Fibroblast of gingiva (primary cell): ENCODE data around the gene SRXN1.

Experiments
- DNase-seq: peaks from one replicate; pipeline ENCODE4 v3.0.0-alpha.2; 2011; ENCODE audit warnings: low read depth

SRXN1 gene

DNA sequence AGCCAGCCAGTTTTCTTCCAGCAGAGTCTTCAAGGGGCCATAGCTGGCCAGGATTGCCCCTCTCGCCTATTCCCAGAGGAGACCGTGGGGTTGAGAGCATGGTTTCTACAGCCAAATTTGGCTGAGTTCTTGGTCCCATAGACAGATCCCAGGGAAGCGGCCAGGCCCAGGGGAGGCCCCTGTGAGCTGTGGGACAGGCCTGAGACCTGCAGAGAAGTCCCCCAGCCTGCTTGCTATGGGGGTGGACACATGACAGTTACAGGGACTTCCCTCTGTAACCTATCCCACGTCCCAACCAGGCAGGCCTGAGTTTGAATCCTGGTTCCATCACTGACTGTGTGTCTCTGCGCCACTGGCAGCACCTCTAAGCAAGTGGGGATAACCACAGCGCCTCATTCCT, 45.5 kb downstream of the SRXN1 start:
- DNase-seq, result no peak

DNA sequence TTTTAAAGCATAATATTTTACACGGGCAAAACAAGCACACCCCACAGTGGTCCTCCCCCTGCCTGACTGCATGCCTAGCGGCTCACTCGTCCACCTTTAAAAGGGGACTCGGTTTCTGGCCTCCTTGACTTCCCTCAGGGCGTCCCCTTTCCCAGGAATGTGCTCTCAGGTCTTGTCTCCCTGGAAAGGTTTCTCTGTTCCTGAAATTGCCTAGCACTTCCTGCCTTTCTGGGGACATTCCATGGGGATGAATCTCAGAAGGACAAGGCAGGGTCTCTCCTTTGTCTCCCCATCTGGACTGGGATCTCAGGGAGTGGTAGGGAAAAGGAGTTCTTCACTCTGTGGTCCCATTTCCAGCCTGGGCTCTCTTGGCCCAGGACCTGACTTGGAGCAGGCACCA, 47.8 kb downstream of the SRXN1 start:
- DNase-seq, result no peak

DNA sequence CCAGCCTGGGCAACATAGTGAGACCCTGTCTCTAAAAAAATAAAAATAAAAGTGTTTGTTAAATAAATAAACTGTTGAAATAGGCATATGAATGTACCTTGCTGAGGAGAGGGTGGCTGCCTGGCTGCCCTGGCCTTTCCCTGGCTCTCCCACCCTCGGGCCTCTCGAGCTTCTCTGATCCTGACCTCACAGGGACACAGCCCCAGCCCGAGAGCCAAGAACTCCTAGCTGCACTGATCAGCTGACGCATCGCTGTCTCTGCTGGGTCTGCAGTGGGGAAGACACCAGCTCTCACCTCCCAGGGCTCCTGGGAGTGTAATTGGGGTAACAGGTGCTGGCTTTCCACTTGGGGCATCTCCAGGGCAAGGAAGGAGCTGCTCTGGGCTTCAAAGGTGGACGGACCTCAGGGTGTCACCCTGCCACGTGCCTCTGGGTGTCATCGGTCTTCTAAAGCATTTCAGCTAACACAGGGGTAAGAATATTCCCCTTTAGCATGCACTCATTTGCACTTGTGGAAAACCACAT, 49.8 kb downstream of the SRXN1 start:
- DNase-seq, result no peak

DNA sequence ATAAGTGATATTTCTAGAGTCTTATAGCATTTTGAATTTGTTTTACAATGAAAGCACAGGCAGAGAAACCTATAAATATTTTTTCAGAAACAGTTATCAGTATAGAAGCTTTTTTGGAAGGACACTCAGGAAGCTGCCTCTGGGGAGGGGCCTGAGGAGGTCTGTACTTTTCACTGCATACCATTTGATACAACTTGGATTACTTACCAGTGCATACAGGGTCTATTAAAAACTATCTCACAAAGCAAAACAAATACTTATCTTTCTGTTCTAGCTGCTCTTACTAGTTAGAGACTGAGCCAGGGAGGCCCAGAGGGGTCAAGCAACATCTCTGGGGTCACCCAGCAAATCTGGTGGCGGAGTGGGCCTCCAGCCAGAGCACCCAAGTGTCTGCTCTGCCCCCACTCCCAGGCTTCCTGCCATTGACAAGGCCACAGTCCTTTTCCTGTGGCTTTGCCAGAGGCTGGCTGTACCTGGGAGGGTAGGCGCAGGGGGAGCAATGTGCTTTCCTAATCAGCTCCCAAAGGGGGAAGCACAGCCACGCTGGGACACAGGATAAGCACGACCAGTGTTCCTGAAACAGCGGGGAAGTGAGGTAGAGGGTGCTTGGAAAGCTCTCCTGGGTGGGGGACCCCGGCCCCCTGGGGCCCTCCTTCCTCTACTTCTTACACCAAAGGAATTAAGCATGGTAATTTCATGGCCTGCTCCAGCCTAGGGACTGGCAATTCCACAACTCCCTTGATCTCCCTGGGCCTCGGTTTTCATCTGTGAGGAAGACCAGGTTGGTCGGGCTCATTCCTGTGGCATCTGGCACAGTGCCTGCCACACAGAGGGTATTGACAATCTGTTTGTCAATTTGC, 50.7 kb downstream of the SRXN1 start:
- DNase-seq, result no peak

DNA sequence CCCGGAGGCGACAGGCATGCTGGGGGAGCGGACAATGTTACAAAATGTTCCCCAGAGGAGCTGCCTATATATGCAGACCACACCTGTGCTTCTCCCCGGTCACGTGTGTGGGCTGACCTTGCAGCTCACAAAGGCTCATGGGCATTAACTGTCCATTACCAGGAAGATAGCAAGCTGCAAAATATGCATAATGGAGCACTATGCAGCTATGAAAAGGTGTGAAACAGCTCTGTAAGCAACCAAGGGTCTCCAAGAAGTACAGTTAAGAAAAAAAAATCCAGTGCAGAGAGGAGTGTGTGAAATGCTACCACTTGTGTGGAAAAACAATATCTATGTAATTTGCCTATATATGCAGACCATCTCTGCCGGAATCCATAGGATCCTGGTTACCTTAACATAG, 52.3 kb downstream of the SRXN1 start:
- no peak for DNase-seq

DNA sequence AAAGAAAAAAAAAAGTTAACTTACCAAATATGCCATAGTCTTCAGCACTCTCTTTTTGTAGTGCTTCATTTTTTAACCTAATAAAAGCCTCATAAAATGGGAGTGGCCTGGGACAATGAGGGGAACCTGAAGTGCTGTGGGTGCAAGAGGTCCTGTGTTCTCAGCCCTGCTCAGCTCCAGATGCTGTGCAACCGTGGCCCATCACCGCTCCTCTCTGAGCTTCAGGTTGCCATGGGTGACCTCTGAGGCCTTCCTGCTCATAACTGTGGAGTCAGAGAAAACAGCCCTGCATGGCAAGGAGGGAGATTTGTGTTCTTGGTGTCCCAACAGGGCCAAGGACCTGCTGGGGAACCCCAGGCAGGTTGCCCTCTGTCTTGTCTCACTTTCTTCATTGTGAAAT, 52.9 kb downstream of the SRXN1 start:
- no peak for DNase-seq

DNA sequence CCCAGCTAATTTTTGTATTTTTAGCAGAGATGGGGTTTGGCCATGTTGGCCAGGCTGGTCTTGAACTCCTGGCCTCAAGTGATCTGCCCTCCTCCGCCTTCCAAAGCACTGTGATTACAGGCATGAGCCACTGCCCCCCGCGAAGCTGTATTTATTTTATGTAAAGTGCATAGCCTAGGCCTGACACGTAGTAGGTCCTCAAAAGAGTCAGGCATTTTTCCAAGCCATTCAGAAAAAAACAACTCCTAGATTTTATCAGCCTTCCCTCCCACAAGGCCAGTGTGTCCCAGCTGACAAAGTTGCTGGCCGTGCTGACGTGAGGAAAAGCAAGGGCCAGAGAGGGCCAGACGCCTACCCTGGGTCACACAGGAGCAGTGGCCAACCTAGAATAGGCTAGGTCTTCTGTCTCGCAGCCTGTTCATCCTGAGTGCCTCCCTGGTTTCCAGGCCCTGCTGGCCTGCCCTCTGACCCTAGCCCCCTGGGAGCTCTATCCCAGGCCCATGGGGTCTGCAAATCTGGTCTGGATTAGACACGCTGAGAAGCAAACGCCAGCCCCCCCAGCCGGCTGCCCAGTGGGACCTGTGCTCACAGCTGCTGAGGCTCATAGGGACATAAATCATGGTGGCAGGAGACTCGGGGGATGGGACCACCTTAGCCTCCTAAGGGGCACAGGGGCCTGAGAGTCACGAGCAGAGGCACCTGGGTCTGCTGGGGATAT, 54.7 kb downstream of the SRXN1 start:
- DNase-seq, result no peak

DNA sequence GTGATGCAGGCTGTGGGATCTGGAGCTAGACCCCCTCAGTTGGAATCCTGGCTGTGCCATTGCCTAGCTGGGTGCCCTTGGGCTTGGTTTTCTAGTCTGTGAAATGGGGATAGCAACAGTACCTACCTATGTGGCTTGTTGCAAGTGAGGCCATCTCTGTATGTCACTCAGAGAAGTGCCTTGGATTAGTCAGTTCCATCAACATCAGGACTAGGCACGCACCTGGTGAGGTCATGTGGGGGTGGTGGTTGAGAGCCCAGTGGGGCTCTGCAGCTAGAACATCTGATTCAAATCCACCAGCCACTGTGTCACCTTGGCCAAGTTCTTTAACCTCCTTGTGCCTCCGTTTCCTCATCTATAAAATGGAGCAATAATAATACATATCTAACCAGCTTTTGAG, 55.4 kb downstream of the SRXN1 start:
- DNase-seq, result no peak
